ENCODE results near the gene CLTRN.

The CLTRN gene

DNA sequence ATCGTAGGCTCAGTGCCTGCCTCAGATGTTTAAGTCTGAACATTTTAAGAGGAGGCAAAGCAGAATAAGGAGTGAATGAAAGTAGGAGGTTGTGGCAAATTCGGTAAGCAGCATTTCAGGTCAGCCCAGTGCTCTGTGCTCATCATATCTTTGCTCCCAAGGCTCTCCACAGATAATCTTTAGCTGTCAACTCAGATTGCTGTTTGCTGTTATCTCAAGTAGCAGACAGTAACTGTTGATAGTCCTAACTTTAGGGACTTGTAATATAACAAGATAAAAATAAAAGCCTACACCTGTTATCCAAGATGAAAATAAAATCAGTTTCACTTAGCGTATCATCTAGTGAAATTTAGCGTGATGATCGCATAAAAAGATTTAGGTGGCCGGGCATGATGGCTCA lies 18.6 kb upstream of the CLTRN start:
- FAIRE-seq (no peak), DNase-seq (ENCODE audit: insufficient read length, low spot score) (no peak)
- TF ChIP-seq, protein P1, sequence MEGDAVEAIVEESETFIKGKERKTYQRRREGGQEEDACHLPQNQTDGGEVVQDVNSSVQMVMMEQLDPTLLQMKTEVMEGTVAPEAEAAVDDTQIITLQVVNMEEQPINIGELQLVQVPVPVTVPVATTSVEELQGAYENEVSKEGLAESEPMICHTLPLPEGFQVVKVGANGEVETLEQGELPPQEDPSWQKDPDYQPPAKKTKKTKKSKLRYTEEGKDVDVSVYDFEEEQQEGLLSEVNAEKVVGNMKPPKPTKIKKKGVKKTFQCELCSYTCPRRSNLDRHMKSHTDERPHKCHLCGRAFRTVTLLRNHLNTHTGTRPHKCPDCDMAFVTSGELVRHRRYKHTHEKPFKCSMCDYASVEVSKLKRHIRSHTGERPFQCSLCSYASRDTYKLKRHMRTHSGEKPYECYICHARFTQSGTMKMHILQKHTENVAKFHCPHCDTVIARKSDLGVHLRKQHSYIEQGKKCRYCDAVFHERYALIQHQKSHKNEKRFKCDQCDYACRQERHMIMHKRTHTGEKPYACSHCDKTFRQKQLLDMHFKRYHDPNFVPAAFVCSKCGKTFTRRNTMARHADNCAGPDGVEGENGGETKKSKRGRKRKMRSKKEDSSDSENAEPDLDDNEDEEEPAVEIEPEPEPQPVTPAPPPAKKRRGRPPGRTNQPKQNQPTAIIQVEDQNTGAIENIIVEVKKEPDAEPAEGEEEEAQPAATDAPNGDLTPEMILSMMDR (IDR thresholded peaks at IDR 0.05; ENCODE audit: insufficient read depth, missing control alignments) = no peak

DNA sequence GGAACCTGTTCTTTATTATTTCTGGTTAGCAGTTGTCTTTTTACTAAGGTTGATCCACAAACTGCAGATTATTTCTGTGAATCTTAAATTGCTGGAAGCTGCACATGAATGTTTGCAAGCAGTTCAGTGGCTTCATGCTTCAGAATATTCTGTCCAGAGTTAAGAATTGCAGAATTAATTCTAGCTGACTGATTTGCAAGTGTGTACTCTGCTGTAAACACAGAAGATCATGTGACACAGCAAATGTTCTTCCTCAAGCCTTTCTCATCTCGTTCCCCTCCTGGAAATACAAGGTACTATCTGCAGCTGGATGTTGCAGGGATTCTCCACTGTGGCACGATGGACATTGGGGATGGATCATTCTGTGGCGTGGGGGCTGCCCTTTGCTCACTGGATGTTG lies 16.8 kb upstream of the CLTRN start:
- DNase-seq (ENCODE audit: insufficient read length, low spot score) = no peak
- TF ChIP-seq, protein P1 (IDR thresholded peaks at IDR 0.05; ENCODE audit: insufficient read depth, missing control alignments) = no peak
- no peak for FAIRE-seq

DNA sequence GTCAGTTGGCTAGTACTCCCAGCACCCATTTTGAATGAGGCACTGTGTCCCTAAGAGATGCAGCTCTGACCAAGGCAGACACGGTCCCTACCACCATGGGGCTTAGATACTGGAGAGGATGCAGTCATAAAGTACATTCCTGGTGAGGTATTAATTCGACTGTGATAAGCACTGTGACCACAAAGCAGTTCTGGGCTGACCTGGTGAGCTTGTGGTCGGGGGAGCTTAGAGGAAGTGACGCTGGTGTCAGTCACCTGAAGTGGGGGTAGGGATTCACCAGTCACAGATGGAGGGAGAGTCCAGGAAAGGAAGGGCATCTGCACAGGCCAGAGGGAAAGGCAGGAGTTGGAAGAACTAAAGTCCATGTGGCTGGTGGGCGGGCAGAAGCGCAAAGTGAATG lies 15.8 kb upstream of the CLTRN start:
- FAIRE-seq (no peak), DNase-seq (ENCODE audit: insufficient read length, low spot score) (no peak)
- TF ChIP-seq, protein P1 (IDR thresholded peaks at IDR 0.05; ENCODE audit: insufficient read depth, missing control alignments) = no peak

DNA sequence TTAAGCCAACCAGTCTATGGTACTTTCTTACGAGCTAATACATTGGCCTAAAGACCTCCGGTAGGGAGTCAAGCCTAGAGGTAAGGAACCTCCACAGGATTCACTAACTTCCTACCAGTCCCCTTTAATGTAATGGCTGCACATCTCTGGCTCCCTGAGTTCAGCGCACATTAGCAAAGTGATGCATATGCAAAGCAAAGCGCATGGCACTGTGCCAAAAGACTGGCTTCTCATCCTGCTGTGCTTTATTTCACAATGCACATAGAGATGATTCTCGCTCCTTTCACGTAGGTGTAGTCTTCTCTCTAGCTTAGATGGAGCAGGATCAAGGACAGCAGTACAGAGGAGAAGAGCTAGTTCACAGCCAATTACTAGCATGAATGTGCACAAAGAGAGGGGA lies 14.6 kb upstream of the CLTRN start:
- FAIRE-seq (no peak), DNase-seq (ENCODE audit: insufficient read length, low spot score) (no peak)
- TF ChIP-seq, protein P1 (IDR thresholded peaks at IDR 0.05; ENCODE audit: insufficient read depth, missing control alignments) = no peak

DNA sequence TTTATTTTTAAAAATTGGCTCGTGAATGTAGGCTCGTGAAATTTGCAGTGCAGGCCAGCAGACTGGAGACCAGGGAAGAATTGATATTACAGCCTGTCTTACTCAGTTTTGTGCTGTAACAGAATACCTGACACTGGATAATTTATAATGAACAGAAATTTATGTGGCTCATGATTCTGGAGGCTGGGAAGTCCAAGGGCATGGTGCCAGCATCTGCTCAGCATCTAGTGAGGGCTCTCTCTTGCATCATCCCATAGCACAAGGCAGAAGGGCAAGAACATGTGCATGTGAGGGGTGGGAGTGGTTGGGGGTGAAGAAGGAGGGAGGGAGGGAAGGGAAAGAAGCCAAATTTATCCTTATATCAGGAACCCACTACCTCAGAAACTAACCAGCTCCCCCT lies 13.7 kb upstream of the CLTRN start:
- TF ChIP-seq, protein P1 (IDR thresholded peaks at IDR 0.05; ENCODE audit: insufficient read depth, missing control alignments) = no peak
- DNase-seq (ENCODE audit: insufficient read length, low spot score) (no peak), FAIRE-seq (no peak)

DNA sequence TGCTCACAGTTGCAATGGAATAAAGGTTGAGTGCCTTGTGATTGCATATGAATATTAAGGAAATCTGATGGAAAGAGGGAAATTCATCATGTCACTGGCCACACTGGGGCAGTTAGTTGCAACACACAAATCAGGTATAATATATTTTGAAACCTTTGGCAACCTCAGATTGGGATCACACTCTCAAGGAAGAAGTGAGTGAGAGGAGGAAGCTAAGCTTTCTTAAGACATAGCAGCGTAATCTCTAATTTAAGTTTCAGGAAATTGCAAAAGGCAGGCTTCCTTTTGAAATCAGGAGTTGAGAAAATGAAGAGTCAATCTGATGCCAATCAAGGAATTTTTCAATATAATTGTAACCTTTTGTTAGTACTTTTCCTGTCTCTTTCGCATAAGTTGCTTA lies 12.3 kb upstream of the CLTRN start:
- DNase-seq (ENCODE audit: insufficient read length, low spot score) = no peak
- FAIRE-seq = no peak
- TF ChIP-seq, protein P1 (IDR thresholded peaks at IDR 0.05; ENCODE audit: insufficient read depth, missing control alignments) = no peak

DNA sequence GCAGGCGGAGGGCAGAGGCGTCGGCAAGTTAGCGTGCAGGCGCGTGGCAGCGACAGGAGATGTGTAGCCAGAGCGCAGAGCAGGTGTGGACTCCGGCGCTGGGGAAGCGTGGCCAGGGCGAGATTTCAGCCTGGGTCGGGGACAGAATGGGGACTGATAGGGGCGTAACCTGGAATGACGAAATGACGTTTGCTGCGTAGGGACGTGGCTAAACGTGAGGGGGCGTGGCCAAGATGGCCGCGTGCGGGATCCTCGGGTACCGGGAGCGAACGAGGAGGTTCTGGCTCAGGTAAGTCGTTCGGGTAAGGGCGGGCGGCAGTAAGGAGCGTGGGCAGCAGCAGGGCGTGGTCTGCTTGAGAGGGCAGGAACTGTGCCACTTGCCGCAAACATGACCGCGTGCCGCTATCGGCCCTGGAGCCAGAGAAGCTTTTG lies 10.9 kb upstream of the CLTRN start:
- no peak for DNase-seq (ENCODE audit: insufficient read length, low spot score)
- TF ChIP-seq, protein P1 (IDR thresholded peaks at IDR 0.05; ENCODE audit: insufficient read depth, missing control alignments) = no peak
- no peak for FAIRE-seq
